Duodenal mucosa (tissue), 2 donors: Measurements from ENCODE around the gene WLS.
"Not testable (repeated sequence)": the region's sequence is repeated elsewhere in the genome, so short reads cannot be mapped to it uniquely, and the experiment has no call there.

ENCODE experiments used
- H3K27ac ChIP-seq: one replicate; pipeline ENCODE4 v1.7.0; 2013; ENCODE audit warnings: low read depth, low read length
- H3K27me3 ChIP-seq, 2 donors: one replicate each; pipeline ENCODE4 v1.7.0; 2013; ENCODE audit warnings: low read length in 2 of 2, control low read depth in 1 of 2; ENCODE audit not compliant: insufficient read depth in 2 of 2, control insufficient read depth in 1 of 2
- H3K36me3 ChIP-seq, 2 donors: one replicate each; pipeline ENCODE4 v1.7.0; 2013; ENCODE audit warnings: low read length in 2 of 2, control low read depth in 1 of 2; ENCODE audit not compliant: insufficient read depth in 2 of 2, control insufficient read depth in 1 of 2
- H3K4me1 ChIP-seq, 2 donors: one replicate each; pipeline ENCODE4 v1.7.0; 2013; ENCODE audit warnings: low read length in 2 of 2, control low read depth in 1 of 2; ENCODE audit not compliant: insufficient read depth in 2 of 2, control insufficient read depth in 1 of 2
- H3K4me3 ChIP-seq, 2 donors: one replicate each; pipeline ENCODE4 v1.7.0; 2013; ENCODE audit warnings: low read length in 2 of 2, low read depth in 1 of 2
- H3K9ac ChIP-seq, 2 donors: one replicate each; pipeline ENCODE4 v1.7.0; 2013; ENCODE audit warnings: low read length in 2 of 2, low read depth in 1 of 2
- H3K9me3 ChIP-seq, 2 donors: one replicate each; pipeline ENCODE4 v1.7.0; 2013; ENCODE audit warnings: low read length in 2 of 2, control low read depth in 1 of 2; ENCODE audit not compliant: control insufficient read depth in 1 of 2

WLS gene

DNA sequence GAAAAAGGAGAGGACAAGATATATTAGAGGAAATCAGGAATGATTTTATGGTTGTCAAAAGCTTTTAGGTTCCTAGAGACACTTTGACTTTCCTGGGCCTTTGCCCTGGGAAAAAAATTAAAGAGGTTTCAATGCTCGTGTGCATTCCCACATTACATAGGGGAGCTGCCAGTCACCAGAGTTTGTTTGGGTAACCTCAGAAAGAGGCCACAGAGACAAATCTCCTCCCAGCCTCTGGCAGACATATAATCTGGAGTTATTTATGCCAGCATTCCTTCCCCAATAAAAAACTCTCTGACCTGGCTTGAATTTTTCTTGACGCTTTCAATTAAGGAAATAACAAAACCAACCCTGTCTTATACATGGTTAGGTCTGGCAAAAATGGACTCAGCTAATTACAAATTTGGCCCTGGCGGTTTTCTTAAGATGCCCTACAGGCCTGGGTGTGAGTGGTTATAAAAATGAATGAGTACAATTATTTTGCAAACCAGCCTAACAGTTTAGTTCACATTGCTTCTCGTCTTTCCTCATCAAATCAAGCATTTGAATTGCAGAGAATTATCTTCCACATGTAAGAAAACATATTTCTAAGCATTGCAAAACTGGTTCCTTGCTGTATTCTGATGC lies 63.7 kb downstream of the WLS start:
- H3K9ac ChIP-seq = no peak overlapping the region
- H3K27me3 ChIP-seq = no peaks in the 10 kb centered on the region
- no peaks in the 10 kb centered on the region for H3K36me3 ChIP-seq
- H3K4me3 ChIP-seq = no peak overlapping the region
- no peaks in the 10 kb centered on the region for H3K9me3 ChIP-seq
- H3K4me1 ChIP-seq = peaks cover under 1 to 9% of the 10 kb centered on the region in 2 donors
- no peak overlapping the region for H3K27ac ChIP-seq

DNA sequence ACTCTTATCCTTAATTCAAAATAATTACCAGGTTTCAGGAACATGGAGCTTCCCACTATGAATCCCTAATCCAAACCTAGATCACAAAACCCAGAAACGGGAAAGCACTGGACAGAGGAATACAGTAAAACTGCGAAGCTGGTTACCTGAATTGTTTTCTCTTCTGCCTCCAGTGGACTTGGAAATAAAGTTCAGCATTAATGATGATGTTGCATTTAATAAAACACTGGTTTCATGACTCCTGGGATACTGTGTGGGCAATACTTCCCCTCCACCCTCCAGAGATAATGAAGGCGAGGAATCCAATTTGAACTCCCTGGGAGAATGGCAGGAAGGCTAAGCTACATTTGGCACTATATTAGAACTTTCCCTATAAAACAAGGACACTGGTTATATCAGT lies 65.1 kb downstream of the WLS start:
- no peaks in the 10 kb centered on the region for H3K27me3 ChIP-seq
- no peaks in the 10 kb centered on the region for H3K36me3 ChIP-seq
- no peak overlapping the region for H3K9ac ChIP-seq
- H3K4me1 ChIP-seq = no peaks in the 10 kb centered on the region
- H3K4me3 ChIP-seq = no peak overlapping the region
- H3K9me3 ChIP-seq = no peaks in the 10 kb centered on the region
- no peak overlapping the region for H3K27ac ChIP-seq

DNA sequence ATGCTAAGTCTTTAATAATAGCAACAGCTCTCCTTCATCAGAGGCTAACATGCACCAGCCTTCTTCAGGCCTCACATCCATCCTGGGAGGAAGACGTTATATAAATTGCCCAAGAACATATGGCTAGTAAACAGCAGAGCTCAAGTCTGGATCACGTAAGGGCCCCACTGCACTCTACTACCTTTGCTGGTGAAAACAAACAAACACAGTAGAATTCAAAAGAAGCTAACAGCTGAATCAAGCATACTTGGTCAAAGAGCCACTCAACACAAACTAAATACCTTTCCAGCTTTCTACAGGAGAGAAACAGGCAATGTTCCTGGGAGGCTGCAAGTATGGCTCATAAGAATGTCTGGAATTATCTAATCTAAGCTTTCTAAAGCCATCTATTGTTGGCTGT lies 66.0 kb downstream of the WLS start:
- no peak overlapping the region for H3K4me3 ChIP-seq
- no peaks in the 10 kb centered on the region for H3K4me1 ChIP-seq
- H3K9me3 ChIP-seq = no peaks in the 10 kb centered on the region
- no peaks in the 10 kb centered on the region for H3K27me3 ChIP-seq
- H3K27ac ChIP-seq = no peak overlapping the region
- H3K9ac ChIP-seq = no peak overlapping the region
- H3K36me3 ChIP-seq = no peaks in the 10 kb centered on the region

DNA sequence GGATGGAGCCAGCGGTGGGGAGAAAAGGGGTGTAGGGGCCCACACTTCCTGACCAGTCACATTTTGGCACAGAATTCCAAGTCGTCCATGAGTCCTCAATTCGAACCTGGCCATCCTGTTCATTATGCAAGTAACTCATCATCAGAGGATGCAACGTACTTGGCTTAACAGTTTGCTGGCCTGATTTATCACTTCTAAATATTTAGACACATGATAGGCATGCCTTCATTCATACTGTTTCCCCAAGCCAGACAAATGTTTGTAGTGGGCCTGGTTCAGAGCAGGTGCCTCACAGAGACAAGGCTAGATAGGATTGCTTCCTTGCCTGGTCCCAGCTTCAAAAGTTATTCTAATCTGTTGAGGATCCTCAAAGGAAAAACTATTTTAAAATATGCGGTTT lies 66.7 kb downstream of the WLS start:
- Histone ChIP-seq H3K9ac (no peak overlapping the region), H3K27ac (no peak overlapping the region), H3K36me3 (no peaks in the 10 kb centered on the region), H3K4me3 (no peak overlapping the region), H3K27me3 (no peaks in the 10 kb centered on the region), H3K9me3 (no peaks in the 10 kb centered on the region), H3K4me1 (no peaks in the 10 kb centered on the region)

DNA sequence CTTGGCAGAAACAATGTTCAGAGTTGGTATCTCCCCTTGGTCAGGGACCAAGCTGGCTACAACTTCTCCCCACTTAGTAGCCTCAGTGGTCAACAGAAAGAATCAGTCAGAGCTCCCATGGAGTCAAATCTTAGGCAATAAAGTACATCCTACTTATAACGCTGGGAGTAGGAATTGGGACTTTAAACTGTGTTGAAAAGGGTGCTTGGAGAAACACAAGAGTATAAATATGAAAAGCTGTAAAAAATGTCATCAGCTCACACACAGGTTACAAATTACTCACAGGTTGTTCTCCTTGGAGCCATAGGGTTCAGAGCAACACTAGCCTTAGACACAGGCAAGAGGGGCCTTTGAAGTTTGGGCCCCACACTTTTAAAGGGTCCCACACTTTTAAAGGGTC lies 67.4 kb downstream of the WLS start:
- Histone ChIP-seq H3K4me3 (no peak overlapping the region), H3K4me1 (no peaks in the 10 kb centered on the region)

DNA sequence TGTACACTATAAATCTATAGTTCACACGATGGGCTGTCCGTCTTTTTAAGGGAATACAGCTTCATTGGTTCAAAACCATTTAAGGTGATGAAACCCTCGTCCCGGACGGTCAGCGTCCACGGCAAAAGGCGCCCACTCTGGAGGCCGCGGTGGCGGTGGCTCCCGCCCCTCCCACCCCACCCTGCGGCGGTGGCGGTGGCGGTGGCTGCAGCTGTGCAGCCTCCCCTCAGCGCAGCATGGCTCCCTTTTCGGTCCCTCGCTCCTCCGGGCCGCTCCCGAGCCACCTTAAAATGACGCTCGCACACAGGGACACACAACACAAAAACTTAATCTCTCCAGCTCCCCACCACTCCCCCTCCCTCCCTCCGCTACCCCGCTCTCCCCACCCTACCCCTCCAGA lies 69.1 kb downstream of the WLS start:
- Histone ChIP-seq H3K4me3 (no peak overlapping the region), H3K9ac (no peak overlapping the region), H3K36me3 (no peaks in the 10 kb centered on the region), H3K4me1 (no peaks in the 10 kb centered on the region), H3K27me3 (no peaks in the 10 kb centered on the region), H3K27ac (no peak overlapping the region), H3K9me3 (no peaks in the 10 kb centered on the region)

More for the DNA sequence above, 67.4 kb downstream of the WLS start:
- no peaks in the 10 kb centered on the region for H3K27me3 ChIP-seq
- H3K27ac ChIP-seq = no peak overlapping the region
- no peaks in the 10 kb centered on the region for H3K9me3 ChIP-seq
- H3K36me3 ChIP-seq = no peaks in the 10 kb centered on the region
- H3K9ac ChIP-seq = no peak overlapping the region

DNA sequence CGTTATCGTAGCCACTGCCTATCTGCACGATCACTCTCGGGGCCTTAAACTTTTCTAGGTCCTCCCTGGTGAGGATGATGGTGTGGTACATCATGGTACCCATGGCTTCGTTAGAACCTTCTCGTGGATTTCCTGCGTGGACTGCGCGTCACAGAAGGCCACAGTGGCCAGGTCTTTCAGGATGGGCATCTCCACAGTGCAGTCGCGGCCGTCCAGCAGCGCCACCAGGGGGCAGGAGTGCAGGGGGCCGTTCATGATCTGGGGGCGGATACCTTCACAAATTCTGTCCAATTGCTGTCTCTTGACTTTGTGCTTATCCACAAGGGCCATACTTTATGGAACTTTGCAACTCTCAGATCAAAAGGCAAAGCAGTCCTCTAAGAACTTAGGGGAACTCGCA lies 69.6 kb downstream of the WLS start:
- Histone ChIP-seq H3K27me3 (no peaks in the 10 kb centered on the region), H3K9ac (no peak overlapping the region), H3K4me1 (no peaks in the 10 kb centered on the region), H3K4me3 (no peak overlapping the region), H3K9me3 (no peaks in the 10 kb centered on the region), H3K27ac (no peak overlapping the region), H3K36me3 (no peaks in the 10 kb centered on the region)

DNA sequence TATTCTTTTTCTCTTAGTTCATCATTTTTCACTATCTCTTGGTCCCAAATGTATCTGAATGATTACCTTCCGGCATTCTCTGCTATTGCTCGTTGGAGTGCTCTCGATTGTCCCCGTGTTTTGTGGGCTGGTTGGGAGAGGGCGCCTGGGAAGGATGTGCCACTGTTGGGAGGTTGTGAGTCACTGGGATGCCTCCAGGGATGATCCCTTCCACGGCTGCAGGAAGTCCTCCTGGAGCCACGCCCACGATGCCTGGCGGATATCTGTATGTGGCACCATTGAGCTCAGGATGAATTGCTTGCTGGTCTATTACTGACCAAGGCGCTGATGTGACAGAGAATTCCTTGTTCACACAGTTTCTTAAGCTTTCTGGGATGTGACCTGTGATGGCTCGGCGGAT lies 70.7 kb downstream of the WLS start:
- not testable (repeated sequence) for H3K36me3 ChIP-seq, H3K4me1 ChIP-seq, H3K4me3 ChIP-seq, H3K9me3 ChIP-seq, H3K27ac ChIP-seq, H3K27me3 ChIP-seq, H3K9ac ChIP-seq

DNA sequence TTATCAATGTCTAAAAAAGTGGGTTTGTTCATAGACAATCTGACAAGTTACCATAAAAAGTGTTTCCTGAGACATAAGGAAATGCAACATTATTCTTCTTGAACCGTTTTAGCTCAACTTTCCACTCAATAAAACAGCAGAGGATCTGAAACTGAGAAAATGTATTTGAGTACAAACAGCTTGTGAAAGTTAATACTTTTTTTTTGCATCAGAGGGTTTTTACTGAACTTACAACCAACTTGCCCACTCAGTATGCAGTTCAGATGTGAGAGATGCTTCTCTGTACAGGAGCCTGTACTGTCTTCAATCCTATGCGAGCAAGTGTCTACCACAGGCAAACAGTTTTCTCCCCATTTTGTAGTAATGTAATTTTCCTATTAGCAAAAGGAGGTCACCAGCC lies 71.4 kb downstream of the WLS start:
- H3K27ac ChIP-seq, H3K36me3 ChIP-seq, H3K9ac ChIP-seq, H3K9me3 ChIP-seq, H3K4me1 ChIP-seq, H3K27me3 ChIP-seq, H3K4me3 ChIP-seq: not testable (repeated sequence)

DNA sequence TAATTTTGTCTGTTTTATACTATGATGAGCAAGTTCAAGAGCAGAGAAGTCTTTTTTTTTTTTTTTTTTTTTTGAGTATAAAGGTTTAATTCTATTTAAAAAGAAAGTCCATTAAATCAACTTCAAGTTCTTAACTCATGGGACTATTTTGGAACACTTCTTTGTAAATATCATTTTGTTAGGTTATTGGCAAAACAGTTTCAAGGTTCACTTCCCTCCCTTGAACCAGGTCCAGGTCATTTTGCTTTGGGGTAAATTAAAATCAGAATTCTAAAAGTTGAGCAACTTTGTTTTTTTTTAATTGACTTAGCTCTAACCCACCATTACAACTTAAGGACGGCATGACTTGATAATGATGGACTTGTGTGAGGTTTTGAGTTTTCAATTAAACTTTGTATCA lies 72.3 kb downstream of the WLS start:
- H3K36me3 ChIP-seq = no peaks in the 10 kb centered on the region
- H3K4me1 ChIP-seq = no peaks in the 10 kb centered on the region
- no peak overlapping the region for H3K4me3 ChIP-seq
- H3K9me3 ChIP-seq = no peaks in the 10 kb centered on the region
- no peaks in the 10 kb centered on the region for H3K27me3 ChIP-seq
- H3K27ac ChIP-seq = no peak overlapping the region
- no peak overlapping the region for H3K9ac ChIP-seq

DNA sequence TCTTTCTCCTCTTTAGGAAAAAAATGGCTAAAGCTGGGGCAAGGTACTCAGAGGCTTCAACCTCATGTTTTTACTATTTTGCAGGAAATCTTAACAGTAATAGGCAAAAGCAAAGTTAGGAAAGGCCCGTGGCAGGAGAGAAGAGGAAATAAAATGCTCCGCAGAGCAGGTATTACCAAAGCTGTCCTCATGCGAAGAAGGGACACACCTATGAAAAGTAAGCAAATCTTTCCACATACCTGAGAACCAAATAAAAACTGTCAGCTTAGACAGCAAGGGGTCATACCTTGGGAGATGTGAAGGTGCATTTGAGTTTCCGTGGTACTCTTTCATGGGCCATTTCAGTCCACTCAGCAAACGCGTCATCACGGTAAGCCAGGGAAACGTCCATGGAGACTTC lies 73.5 kb downstream of the WLS start:
- no peak overlapping the region for H3K27ac ChIP-seq
- no peaks in the 10 kb centered on the region for H3K4me1 ChIP-seq
- H3K27me3 ChIP-seq = no peaks in the 10 kb centered on the region
- H3K4me3 ChIP-seq = no peak overlapping the region
- peaks cover 0 to 9% of the 10 kb centered on the region in 2 donors for H3K36me3 ChIP-seq
- H3K9ac ChIP-seq = no peak overlapping the region
- no peaks in the 10 kb centered on the region for H3K9me3 ChIP-seq
